GM12891 (cell line): Measurements from ENCODE around the gene UBE2I.
"Not testable (repeated sequence)": the region's sequence is repeated elsewhere in the genome, so short reads cannot be mapped to it uniquely, and the experiment has no call there.

ENCODE experiments used
- DNase-seq: peaks from one replicate; pipeline ENCODE4 v3.0.0; 2011; ENCODE audit warnings: low spot score; ENCODE audit not compliant: insufficient read length
- FAIRE-seq: peaks from 2 replicates; lab custom pipeline; 2011; peaks lifted over from hg19 to GRCh38; lab: Jason Lieb, UNC
- PAX5 ChIP-seq: IDR thresholded peaks from 2 replicates; pipeline ENCODE4 v1.6.1; 2011; ENCODE audit warnings: low read length, moderate library complexity, mild to moderate bottlenecking; ENCODE audit not compliant: insufficient read depth, severe bottlenecking
- POLR2A ChIP-seq: IDR thresholded peaks from 2 replicates; pipeline ENCODE4 v1.6.1; 2011; ENCODE audit warnings: low read depth, low read length, control low read depth
- POLR2AphosphoS5 ChIP-seq: IDR thresholded peaks from 2 replicates; pipeline ENCODE4 v1.6.1; 2011; ENCODE audit warnings: low read depth, low read length, control low read depth
- POU2F2 ChIP-seq: IDR thresholded peaks from 2 replicates; pipeline ENCODE4 v1.6.1; 2011; ENCODE audit warnings: low read depth, mild to moderate bottlenecking, control low read depth, low read length, moderate library complexity
- SPI1 ChIP-seq: IDR thresholded peaks from 2 replicates; pipeline ENCODE4 v1.6.1; 2011; ENCODE audit warnings: low read depth, low read length, control low read depth
- TAF1 ChIP-seq: IDR thresholded peaks from 2 replicates; pipeline ENCODE4 v1.6.1; 2011; ENCODE audit warnings: low read depth, low read length, control low read depth

The UBE2I gene

GRCh38 chr16:1322407-1322806 lies 13.0 kb downstream of the UBE2I start:
- DNase-seq: no peak
- TF ChIP-seq POLR2A (no peak), POLR2AphosphoS5 (no peak), TAF1 (no peak), PAX5 (no peak), POU2F2 (no peak), SPI1 (no peak)
- FAIRE-seq: no peak

- FAIRE-seq (no peak), DNase-seq (no peak)
These were observed 14.1 kb downstream of the UBE2I start for GRCh38 chr16:1323296-1324239.

GRCh38 chr16:1324286-1324826 lies 14.9 kb downstream of the UBE2I start:
- DNase-seq (no peak), FAIRE-seq (no peak)
- TF ChIP-seq PAX5 (no peak), POLR2A (no peak), TAF1 (no peak), POU2F2 (no peak), SPI1 (no peak), POLR2AphosphoS5 (no peak)

More at GRCh38 chr16:1323296-1324239, 14.1 kb downstream of the UBE2I start:
- no peak for TF ChIP-seq POLR2A
- TF ChIP-seq POLR2AphosphoS5: peak; percentile 48; the same call in 1 of the 2 replicates

GRCh38 chr16:1325261-1325660 lies 15.8 kb downstream of the UBE2I start:
- DNase-seq (no peak), FAIRE-seq (no peak)
- TF ChIP-seq PAX5 (no peak), SPI1 (no peak), POLR2AphosphoS5 (no peak), POU2F2 (no peak), TAF1 (no peak), POLR2A (no peak)

GRCh38 chr16:1325673-1326371 lies 16.4 kb downstream of the UBE2I start:
- no peak for FAIRE-seq
- DNase-seq: no peak
- TF ChIP-seq POLR2A (peak; percentile 16; the same call in 1 of the 2 replicates), POLR2AphosphoS5 (peak; percentile 69), TAF1 (no peak)

GRCh38 chr16:1326391-1326790 lies 17.0 kb downstream of the UBE2I start:
- TF ChIP-seq POLR2AphosphoS5 (no peak), POU2F2 (no peak), POLR2A (no peak; the same call in 1 of the 2 replicates), TAF1 (no peak), PAX5 (no peak), SPI1 (no peak)
- no peak for DNase-seq
- FAIRE-seq: no peak

GRCh38 chr16:1326946-1327618 lies 17.6 kb downstream of the UBE2I start:
- no peak for FAIRE-seq
- DNase-seq: no peak
- TF ChIP-seq POLR2AphosphoS5: no peak
- TF ChIP-seq POLR2A: no peak; the same call in 1 of the 2 replicates
- no peak for TF ChIP-seq SPI1
- TF ChIP-seq PAX5: no peak
- no peak for TF ChIP-seq TAF1
- no peak for TF ChIP-seq POU2F2

- FAIRE-seq (no peak), DNase-seq (no peak)
- TF ChIP-seq POU2F2 (no peak), PAX5 (no peak), POLR2A (no peak), SPI1 (no peak), POLR2AphosphoS5 (no peak), TAF1 (no peak)
These were observed 18.1 kb downstream of the UBE2I start for GRCh38 chr16:1327619-1327947.

- FAIRE-seq: not testable (repeated sequence)
These were observed 18.7 kb downstream of the UBE2I start for GRCh38 chr16:1328136-1328535.

GRCh38 chr16:1328961-1329360 lies 19.5 kb downstream of the UBE2I start:
- DNase-seq, FAIRE-seq: not testable (repeated sequence)

More at GRCh38 chr16:1328136-1328535, 18.7 kb downstream of the UBE2I start:
- DNase-seq: not testable (repeated sequence)
